Mesenchymal stem cell (in vitro differentiated cells and primary cell): ENCODE data around the gene SRRT.

Experiments
- DNase-seq: peaks from one replicate; pipeline ENCODE4 v3.0.0-alpha.2; 2013
- H2AFZ ChIP-seq: one replicate; pipeline ENCODE4 v1.6.1; 2013; ENCODE audit warnings: low read depth, mild to moderate bottlenecking, control low read depth, inconsistent platforms, low read length, moderate library complexity
- H2AK5ac ChIP-seq: 2 replicates; pipeline ENCODE4 v1.6.1; 2013; ENCODE audit warnings: low read length, moderate library complexity, mild to moderate bottlenecking, inconsistent platforms; ENCODE audit not compliant: severe bottlenecking
- H2BK120ac ChIP-seq: one replicate; pipeline ENCODE4 v1.6.1; 2013; ENCODE audit warnings: low read depth, mild to moderate bottlenecking, inconsistent platforms, low read length, moderate library complexity
- H2BK12ac ChIP-seq, 2 experiments: one replicate each; pipeline ENCODE4 v1.6.1; 2013; ENCODE audit warnings: inconsistent platforms in 2 of 2, low read length in 2 of 2, mild to moderate bottlenecking in 2 of 2, moderate library complexity in 2 of 2, control low read depth in 1 of 2
- H2BK15ac ChIP-seq: one replicate; pipeline ENCODE4 v1.6.1; 2013; ENCODE audit warnings: mild to moderate bottlenecking, low read depth, inconsistent platforms; ENCODE audit not compliant: poor library complexity, severe bottlenecking
- H2BK5ac ChIP-seq: 2 replicates; pipeline ENCODE4 v1.6.1; 2013; ENCODE audit warnings: low read depth, mild to moderate bottlenecking, low read length, control low read depth, inconsistent platforms; ENCODE audit not compliant: poor library complexity, severe bottlenecking
- H3K14ac ChIP-seq, 2 experiments: one replicate each; pipeline ENCODE4 v1.6.1; 2013; ENCODE audit warnings: inconsistent platforms in 2 of 2, low read length in 2 of 2, control low read depth in 1 of 2, mild to moderate bottlenecking in 1 of 2, moderate library complexity in 1 of 2
- H3K18ac ChIP-seq, 2 experiments: one replicate each; pipeline ENCODE4 v1.6.1; 2013; ENCODE audit warnings: inconsistent platforms in 2 of 2, low read length in 2 of 2, control low read depth in 1 of 2, low read depth in 1 of 2, mild to moderate bottlenecking in 1 of 2
- H3K23ac ChIP-seq, 2 experiments: one replicate each; pipeline ENCODE4 v1.6.1; 2013; ENCODE audit warnings: inconsistent platforms in 2 of 2, low read length in 2 of 2, mild to moderate bottlenecking in 2 of 2, moderate library complexity in 2 of 2, control low read depth in 1 of 2
- H3K27ac ChIP-seq: 2 replicates; pipeline ENCODE4 v1.5.1; 2013; ENCODE audit warnings: mild to moderate bottlenecking, moderate library complexity, low read length, control low read depth, inconsistent platforms; ENCODE audit not compliant: poor library complexity, severe bottlenecking
- H3K27me3 ChIP-seq, 2 experiments: 2 replicates each; pipeline versions ENCODE4 v1.6.1 to v1.7.0; 2013; ENCODE audit warnings: low read length in 2 of 2, mild to moderate bottlenecking in 2 of 2, moderate library complexity in 2 of 2, control low read depth in 1 of 2, inconsistent platforms in 1 of 2; ENCODE audit not compliant: control insufficient read depth in 1 of 2, insufficient read depth in 1 of 2
- H3K36me3 ChIP-seq, 2 experiments: 2 replicates each; pipeline versions ENCODE4 v1.6.1 to v1.7.0; 2013; ENCODE audit warnings: low read length in 2 of 2, control low read depth in 1 of 2, inconsistent platforms in 1 of 2, low read depth in 1 of 2, mild to moderate bottlenecking in 1 of 2; ENCODE audit not compliant: insufficient read depth in 2 of 2, control insufficient read depth in 1 of 2
- H3K4ac ChIP-seq, 2 experiments: one replicate each; pipeline ENCODE4 v1.6.1; 2013; ENCODE audit warnings: inconsistent platforms in 2 of 2, low read length in 2 of 2, mild to moderate bottlenecking in 2 of 2, moderate library complexity in 2 of 2, control low read depth in 1 of 2, low read depth in 1 of 2
- H3K4me1 ChIP-seq: 2 replicates; pipeline ENCODE4 v1.6.1; 2013; ENCODE audit warnings: low read depth, low read length, control low read depth; ENCODE audit not compliant: control insufficient read depth, insufficient read depth
- H3K4me2 ChIP-seq: 2 replicates; pipeline ENCODE4 v1.6.1; 2013; ENCODE audit warnings: low read length, mild to moderate bottlenecking, inconsistent platforms; ENCODE audit not compliant: poor library complexity, severe bottlenecking
- H3K4me3 ChIP-seq, 2 experiments: 2 replicates each; pipeline versions ENCODE4 v1.5.1 to v1.7.0; 2013; ENCODE audit warnings: low read length in 2 of 2, mild to moderate bottlenecking in 2 of 2, control low read depth in 1 of 2, low read depth in 1 of 2; ENCODE audit not compliant: insufficient read depth in 1 of 2
- H3K79me1 ChIP-seq: replicated peaks from 2 replicates; pipeline ENCODE4 v1.6.1; 2013; ENCODE audit warnings: mild to moderate bottlenecking, control low read depth, low read length, inconsistent platforms; ENCODE audit not compliant: poor library complexity, severe bottlenecking
- H3K9ac ChIP-seq: 2 replicates; pipeline ENCODE4 v1.7.0; 2013; ENCODE audit warnings: mild to moderate bottlenecking, low read length, moderate library complexity
- H3K9me3 ChIP-seq: 2 replicates; pipeline ENCODE4 v1.7.0; 2013; ENCODE audit warnings: mild to moderate bottlenecking, low read length; ENCODE audit not compliant: control insufficient read depth
- H4K8ac ChIP-seq: one replicate; pipeline ENCODE4 v1.6.1; 2013; ENCODE audit warnings: inconsistent platforms, mild to moderate bottlenecking, low read length, moderate library complexity
- H4K91ac ChIP-seq: one replicate; pipeline ENCODE4 v1.6.1; 2013; ENCODE audit warnings: mild to moderate bottlenecking, low read length, inconsistent platforms
- WGBS: methylation state at CpG from one replicate; pipeline ENCODE4 v1.1.7; 2013; ENCODE audit warnings: mixed read lengths; 5-methylcytosine and 5-hydroxymethylcytosine counted together

SRRT gene

GRCh38 chr7:100837099-100837836 lies 37.6 kb upstream of the SRRT start:
- Histone ChIP-seq H3K27me3 (no peaks in the 10 kb centered on the region), H3K27ac (peak overlapping the region; percentile 56), H3K4me3 (peak overlapping the region in 1 of 2 experiments; percentile 77), H3K79me1 (no peaks in the 10 kb centered on the region), H2BK15ac (no peak overlapping the region), H4K8ac (peak overlapping the region; percentile 95), H2BK5ac (no peak overlapping the region), H4K91ac (peak overlapping the region; percentile 70), H3K4me2 (peak overlapping the region; percentile 16), H3K9ac (peak overlapping the region; percentile 83), H3K4ac (peak overlapping the region; percentile 76 to 77), H3K9me3 (no peaks in the 10 kb centered on the region), H3K4me1 (peaks cover 14% of the 10 kb centered on the region), H2BK120ac (peak overlapping the region; percentile 1), H2AK5ac (peak overlapping the region; percentile 5), H3K23ac (no peak overlapping the region), H3K14ac (no peak overlapping the region), H3K36me3 (no peaks in the 10 kb centered on the region), H3K18ac (peak overlapping the region; percentile 14 to 46), H2AFZ (peak overlapping the region; percentile 0), H2BK12ac (no peak overlapping the region)
- WGBS: 1% methylated on average over 36 of the region's 37 CpGs
- peak; percentile 94 for DNase-seq

DNA sequence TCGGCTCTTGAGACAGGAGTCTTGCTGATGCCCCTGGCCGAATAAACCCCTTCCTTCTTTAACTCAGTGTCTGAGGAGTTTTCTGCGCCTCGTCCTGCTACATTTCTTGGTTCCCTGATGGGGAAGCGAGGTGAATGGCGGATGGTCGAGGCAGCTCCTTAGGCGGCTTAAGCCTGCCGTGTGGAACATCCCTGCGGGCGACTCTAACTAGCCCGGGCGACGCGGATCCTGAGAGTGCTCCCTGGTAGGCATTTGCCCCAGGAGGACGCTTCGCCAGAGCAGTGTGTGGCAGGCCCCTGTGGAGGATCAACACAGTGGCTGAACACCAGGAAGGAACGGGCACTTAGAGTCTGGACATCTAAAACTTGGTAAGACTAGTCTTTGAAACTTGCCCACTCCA lies 35.5 kb upstream of the SRRT start:
- H2BK5ac ChIP-seq: no peak overlapping the region
- no peak overlapping the region for H2BK12ac ChIP-seq
- H3K23ac ChIP-seq: no peak overlapping the region
- H3K18ac ChIP-seq: no peak overlapping the region
- H3K4me2 ChIP-seq: no peak overlapping the region
- WGBS: 97% methylated on average over 18 of the region's 18 CpGs
- no peak overlapping the region for H3K4ac ChIP-seq
- H4K91ac ChIP-seq: no peak overlapping the region
- no peak overlapping the region for H3K27ac ChIP-seq
- H3K9ac ChIP-seq: no peak overlapping the region
- H2BK120ac ChIP-seq: no peak overlapping the region
- peaks cover 14% of the 10 kb centered on the region for H3K4me1 ChIP-seq
- no peak overlapping the region for H3K14ac ChIP-seq
- no peak overlapping the region for H2AFZ ChIP-seq
- H4K8ac ChIP-seq: no peak overlapping the region
- H3K4me3 ChIP-seq: no peak overlapping the region
- no peak overlapping the region for H2AK5ac ChIP-seq
- H3K27me3 ChIP-seq: no peaks in the 10 kb centered on the region
- no peak for DNase-seq
- H3K36me3 ChIP-seq: no peaks in the 10 kb centered on the region
- no peaks in the 10 kb centered on the region for H3K9me3 ChIP-seq
- no peak overlapping the region for H2BK15ac ChIP-seq
- H3K79me1 ChIP-seq: no peaks in the 10 kb centered on the region

DNA sequence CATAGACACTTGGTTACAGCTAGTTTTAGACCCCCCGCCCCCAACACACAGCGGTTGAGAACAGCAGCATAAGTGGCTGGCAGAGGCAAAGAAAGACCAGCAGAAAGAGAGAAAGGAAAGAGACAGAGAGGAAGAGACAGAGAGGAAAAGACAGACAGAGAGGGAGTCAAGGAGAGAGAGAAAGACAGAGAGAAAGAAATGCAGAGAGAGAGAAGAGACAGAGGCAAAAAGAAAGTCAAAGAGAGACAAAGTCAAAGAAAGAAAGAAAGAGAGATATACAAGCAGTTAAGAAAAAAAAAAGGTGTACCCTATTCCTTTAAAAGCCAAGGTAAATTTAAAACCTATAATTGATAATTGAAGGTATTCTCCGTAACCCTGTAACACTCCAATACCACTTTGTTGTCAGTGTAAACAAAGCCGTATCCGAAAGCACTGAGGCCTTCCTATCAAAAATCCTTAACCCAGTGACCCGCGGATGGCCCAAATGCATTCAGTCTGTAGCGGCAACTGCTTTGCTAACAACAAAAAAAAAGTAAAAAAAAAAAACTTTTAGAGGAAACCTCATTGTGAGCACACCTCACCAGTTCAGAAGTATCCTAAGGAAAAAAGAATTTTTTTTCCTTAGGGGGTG lies 34.3 kb upstream of the SRRT start:
- H3K27ac ChIP-seq: no peak overlapping the region

GRCh38 chr7:100847360-100847759 lies 27.5 kb upstream of the SRRT start:
- H3K4me1 ChIP-seq: peaks cover 3% of the 10 kb centered on the region
- H3K18ac ChIP-seq: no peak overlapping the region
- no peak overlapping the region for H2BK15ac ChIP-seq
- H3K27me3 ChIP-seq: no peaks in the 10 kb centered on the region
- H3K4me3 ChIP-seq: no peak overlapping the region
- no peak overlapping the region for H2AFZ ChIP-seq
- H3K9ac ChIP-seq: no peak overlapping the region
- no peak for DNase-seq
- no peak overlapping the region for H4K91ac ChIP-seq
- H3K79me1 ChIP-seq: no peaks in the 10 kb centered on the region
- no peak overlapping the region for H3K23ac ChIP-seq
- no peak overlapping the region for H3K27ac ChIP-seq
- no peak overlapping the region for H4K8ac ChIP-seq
- H3K4me2 ChIP-seq: no peak overlapping the region
- no peak overlapping the region for H2BK120ac ChIP-seq
- H2AK5ac ChIP-seq: no peak overlapping the region
- no peak overlapping the region for H3K14ac ChIP-seq
- H2BK12ac ChIP-seq: no peak overlapping the region
- WGBS: 97% methylated on average over 4 of the region's 4 CpGs
- H2BK5ac ChIP-seq: no peak overlapping the region
- no peaks in the 10 kb centered on the region for H3K36me3 ChIP-seq
- H3K4ac ChIP-seq: no peak overlapping the region
- H3K9me3 ChIP-seq: no peaks in the 10 kb centered on the region

More for the DNA sequence above, 34.3 kb upstream of the SRRT start:
- 33% methylated on average over 8 of the region's 8 CpGs for WGBS
- no peaks in the 10 kb centered on the region for H3K9me3 ChIP-seq
- H2AFZ ChIP-seq: no peak overlapping the region
- no peak overlapping the region for H2BK120ac ChIP-seq
- no peak overlapping the region for H3K23ac ChIP-seq
- H3K79me1 ChIP-seq: no peaks in the 10 kb centered on the region
- no peak overlapping the region for H2BK15ac ChIP-seq
- H3K4ac ChIP-seq: no peak overlapping the region
- H3K18ac ChIP-seq: no peak overlapping the region
- no peak overlapping the region for H2BK5ac ChIP-seq
- H3K9ac ChIP-seq: no peak overlapping the region
- peaks cover 14% of the 10 kb centered on the region for H3K4me1 ChIP-seq
- no peak overlapping the region for H3K4me3 ChIP-seq
- no peak overlapping the region for H3K4me2 ChIP-seq
- no peak for DNase-seq
- no peaks in the 10 kb centered on the region for H3K27me3 ChIP-seq
- no peaks in the 10 kb centered on the region for H3K36me3 ChIP-seq
- no peak overlapping the region for H4K8ac ChIP-seq
- no peak overlapping the region for H2BK12ac ChIP-seq
- no peak overlapping the region for H3K14ac ChIP-seq
- no peak overlapping the region for H4K91ac ChIP-seq
- no peak overlapping the region for H2AK5ac ChIP-seq
